Activated CD8-positive, alpha-beta T cell treated with anti-CD3 and anti-CD28 coated beads for 36 hours (primary cell): ENCODE results near the gene MEIS3. TPM values are rescaled to one million over a fixed set of nuclear protein-coding genes. Genes with fewer than 3 reads are reported as not detected.

Source experiments
- ATAC-seq: fragments of 200-7000 bp; cut with Tn5 transposase; one replicate; pipeline ENCODE4 v1.10.0; 2021; ENCODE audit warnings: mild to moderate bottlenecking, moderate library complexity
- CTCF ChIA-PET: fragments of 350-600 bp; sonication (Branson Sonifier 250); formaldehyde crosslinking; loops from one replicate; lab custom pipeline; 2021; ENCODE audit warnings: antibody characterized with exemption; lab: Charles Lee
- POLR2A ChIA-PET: fragments of 350-600 bp; sonication (Branson Sonifier 250); formaldehyde crosslinking; loops from one replicate; lab custom pipeline; 2021; ENCODE audit warnings: antibody characterized with exemption; lab: Charles Lee
- DNase-seq: peaks from one replicate; pipeline ENCODE4 v3.0.0-alpha.2; 2020
- H3K27ac Mint-ChIP-seq: one replicate; pipeline ENCODE4 v1.8.0; 2021; ENCODE audit warnings: mild to moderate bottlenecking, mixed read lengths
- H3K27me3 Mint-ChIP-seq: one replicate; pipeline ENCODE4 v1.8.0; 2021; ENCODE audit warnings: mixed read lengths
- H3K36me3 Mint-ChIP-seq: one replicate; pipeline ENCODE4 v1.8.0; 2021; ENCODE audit warnings: low read depth, mixed read lengths
- H3K4me1 Mint-ChIP-seq: one replicate; pipeline ENCODE4 v1.8.0; 2021; ENCODE audit warnings: low read depth, mixed read lengths
- H3K4me3 Mint-ChIP-seq: one replicate; pipeline ENCODE4 v1.8.0; 2021; ENCODE audit warnings: mild to moderate bottlenecking, moderate library complexity, mixed read lengths
- H3K9me3 Mint-ChIP-seq: one replicate; pipeline ENCODE4 v1.8.0; 2021; ENCODE audit warnings: mixed read lengths
- intact Hi-C: fragments of 100-400 bp; cut with micrococcal nuclease; formaldehyde crosslinking; loops from one replicate; pipeline ENCODE4 v1.10.0; 2022
- total RNA-seq, 2 experiments: library from RNA; stranded (reverse); gene quantifications; one replicate each; pipeline ENCODE4 v1.2.3, GENCODE V29; 2021
- TF ChIP-seq, protein P1 (sequence below): fragments of 200-600 bp; IDR thresholded peaks from one replicate; pipeline ENCODE4 v1.8.0; 2022; ENCODE audit warnings: antibody characterized with exemption, mild to moderate bottlenecking

Gene MEIS3
- total RNA-seq, 2 experiments from 2014 or later = not detected

DNA sequence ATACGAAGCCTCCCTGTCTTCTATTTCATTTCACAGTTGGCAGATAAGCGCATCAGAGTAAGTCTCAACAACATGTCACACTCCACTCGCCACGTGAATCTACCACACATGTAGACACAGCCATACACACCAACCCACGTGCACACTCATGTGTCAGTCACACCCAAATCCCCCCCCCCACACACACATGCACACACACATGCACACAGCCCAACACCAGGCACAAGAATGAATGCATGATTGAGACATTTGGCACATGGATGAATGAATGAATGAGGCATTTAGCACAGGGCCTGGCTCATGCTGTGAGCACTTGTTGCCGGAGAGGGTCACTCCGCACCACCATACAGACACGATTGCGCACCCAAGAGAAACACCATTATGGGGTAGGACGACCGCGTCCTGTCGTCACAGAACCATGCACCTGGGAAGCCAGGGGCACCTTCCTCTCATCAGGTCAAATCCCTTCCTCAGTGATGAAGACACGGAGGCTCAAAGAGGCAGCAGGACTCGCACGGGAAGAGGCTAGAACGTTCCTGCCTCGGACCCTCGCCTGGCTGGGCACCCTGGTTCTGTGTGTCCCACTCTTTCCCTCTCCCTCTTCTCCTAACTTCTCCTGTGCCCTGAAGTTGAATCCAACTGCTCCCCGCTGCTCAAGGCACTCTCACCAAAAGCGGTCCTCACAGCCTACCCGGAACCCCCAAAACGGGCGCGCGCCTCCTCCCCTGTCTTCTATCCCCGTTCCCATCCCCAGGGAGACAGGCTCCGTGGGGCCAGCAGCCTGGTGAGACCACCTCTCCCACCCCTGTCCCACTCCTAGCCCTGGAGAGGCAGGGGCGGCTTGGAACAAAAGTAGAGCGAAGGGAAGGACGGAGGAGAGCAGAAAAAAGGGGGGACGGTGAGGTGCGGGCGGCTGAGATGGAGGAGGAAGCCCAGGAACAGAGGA, 1.3 kb downstream of the MEIS3 start:
- Mint-ChIP-seq H3K27ac (no peak overlapping the region), H3K9me3 (no peaks in the 10 kb centered on the region), H3K36me3 (no peaks in the 10 kb centered on the region), H3K27me3 (peaks cover 72% of the 10 kb centered on the region), H3K4me3 (no peak overlapping the region), H3K4me1 (peaks cover 26% of the 10 kb centered on the region)
- TF ChIP-seq, protein P1, sequence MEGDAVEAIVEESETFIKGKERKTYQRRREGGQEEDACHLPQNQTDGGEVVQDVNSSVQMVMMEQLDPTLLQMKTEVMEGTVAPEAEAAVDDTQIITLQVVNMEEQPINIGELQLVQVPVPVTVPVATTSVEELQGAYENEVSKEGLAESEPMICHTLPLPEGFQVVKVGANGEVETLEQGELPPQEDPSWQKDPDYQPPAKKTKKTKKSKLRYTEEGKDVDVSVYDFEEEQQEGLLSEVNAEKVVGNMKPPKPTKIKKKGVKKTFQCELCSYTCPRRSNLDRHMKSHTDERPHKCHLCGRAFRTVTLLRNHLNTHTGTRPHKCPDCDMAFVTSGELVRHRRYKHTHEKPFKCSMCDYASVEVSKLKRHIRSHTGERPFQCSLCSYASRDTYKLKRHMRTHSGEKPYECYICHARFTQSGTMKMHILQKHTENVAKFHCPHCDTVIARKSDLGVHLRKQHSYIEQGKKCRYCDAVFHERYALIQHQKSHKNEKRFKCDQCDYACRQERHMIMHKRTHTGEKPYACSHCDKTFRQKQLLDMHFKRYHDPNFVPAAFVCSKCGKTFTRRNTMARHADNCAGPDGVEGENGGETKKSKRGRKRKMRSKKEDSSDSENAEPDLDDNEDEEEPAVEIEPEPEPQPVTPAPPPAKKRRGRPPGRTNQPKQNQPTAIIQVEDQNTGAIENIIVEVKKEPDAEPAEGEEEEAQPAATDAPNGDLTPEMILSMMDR = no peak
- intact Hi-C loops = no loop called here
- DNase-seq (no peak), ATAC-seq (no peak)
- CTCF ChIA-PET = interaction anchor here (1.1 kb wide), 1 partner anchor 15 kb away, joined by 3 read pairs; no protein-coding TSS in a partner anchor
- POLR2A ChIA-PET = no interaction called here

DNA sequence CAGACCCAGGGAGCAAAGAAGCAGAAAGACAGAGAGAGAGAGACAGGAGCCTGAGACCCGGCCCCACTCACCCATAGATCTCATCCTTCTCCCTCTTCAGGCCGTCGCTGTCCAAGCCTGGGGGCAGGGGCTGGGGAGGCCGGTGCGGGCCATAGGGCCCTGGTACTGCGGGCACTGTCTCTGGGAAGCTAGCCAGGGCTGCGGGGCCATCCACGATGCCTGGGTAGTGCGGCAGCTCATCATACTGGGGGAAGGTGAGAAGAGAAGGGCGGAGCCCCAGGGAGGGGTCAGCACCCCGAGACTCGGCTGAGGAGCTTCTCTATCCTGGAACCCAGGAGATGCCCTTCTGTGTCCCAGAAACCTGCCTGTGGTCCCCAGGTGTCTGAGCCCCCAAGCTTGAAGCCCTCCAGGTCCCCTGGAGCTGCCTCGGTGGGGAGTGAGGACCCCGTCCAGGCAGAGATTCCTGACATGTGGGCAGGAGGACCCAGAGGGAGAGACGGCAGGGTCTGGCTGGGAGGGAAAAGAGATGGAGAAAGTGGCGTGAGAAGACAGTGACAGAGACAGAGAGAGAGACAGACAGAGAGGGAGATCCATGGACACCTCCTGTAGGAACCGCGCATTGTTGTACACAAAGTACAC, 2.1 kb downstream of the MEIS3 start:
- Mint-ChIP-seq H3K9me3 (no peaks in the 10 kb centered on the region), H3K27ac (no peak overlapping the region), H3K27me3 (peaks cover 64% of the 10 kb centered on the region), H3K4me3 (no peak overlapping the region), H3K4me1 (peaks cover 22% of the 10 kb centered on the region), H3K36me3 (no peaks in the 10 kb centered on the region)
- ChIA-PET POLR2A (no interaction called here), CTCF (interaction anchor here (0.8 to 1.1 kb wide), 2 partner anchors 15 to 26 kb away, joined by 3 read pairs; no protein-coding TSS in a partner anchor)
- DNase-seq = no peak
- intact Hi-C loops = no loop called here
- TF ChIP-seq, protein P1 = no peak
- no peak for ATAC-seq

DNA sequence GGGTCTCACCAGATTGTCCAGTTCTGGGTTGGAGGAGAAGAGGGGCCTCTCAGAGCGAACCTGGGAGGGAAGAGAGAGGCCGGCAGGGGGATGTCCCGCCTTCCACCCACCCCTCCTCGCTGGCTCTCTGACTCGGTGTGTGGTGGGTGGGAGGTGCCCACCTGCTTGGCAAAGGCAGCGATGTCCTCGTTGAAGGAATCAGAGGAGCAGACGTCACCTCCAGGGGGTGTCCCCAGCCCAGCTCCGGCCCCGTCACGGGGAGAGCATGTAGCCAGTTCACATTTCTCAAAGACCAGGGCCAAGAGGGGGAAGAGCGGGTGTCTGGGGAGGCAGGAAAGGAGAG, 2.7 kb downstream of the MEIS3 start:
- ATAC-seq = no peak
- CTCF ChIA-PET = interaction anchor here (0.8 to 1.7 kb wide), 3 partner anchors 16 to 25 kb away, joined by 3 to 5 read pairs (median 3); no protein-coding TSS in a partner anchor
- H3K36me3 Mint-ChIP-seq = no peaks in the 10 kb centered on the region
- intact Hi-C loops = no loop called here
- H3K27ac Mint-ChIP-seq = no peak overlapping the region
- no peak for DNase-seq
- H3K9me3 Mint-ChIP-seq = no peaks in the 10 kb centered on the region
- peaks cover 20% of the 10 kb centered on the region for H3K4me1 Mint-ChIP-seq
- no peak overlapping the region for H3K4me3 Mint-ChIP-seq
- H3K27me3 Mint-ChIP-seq = peaks cover 60% of the 10 kb centered on the region
- POLR2A ChIA-PET = no interaction called here
- TF ChIP-seq, protein P1 = no peak

DNA sequence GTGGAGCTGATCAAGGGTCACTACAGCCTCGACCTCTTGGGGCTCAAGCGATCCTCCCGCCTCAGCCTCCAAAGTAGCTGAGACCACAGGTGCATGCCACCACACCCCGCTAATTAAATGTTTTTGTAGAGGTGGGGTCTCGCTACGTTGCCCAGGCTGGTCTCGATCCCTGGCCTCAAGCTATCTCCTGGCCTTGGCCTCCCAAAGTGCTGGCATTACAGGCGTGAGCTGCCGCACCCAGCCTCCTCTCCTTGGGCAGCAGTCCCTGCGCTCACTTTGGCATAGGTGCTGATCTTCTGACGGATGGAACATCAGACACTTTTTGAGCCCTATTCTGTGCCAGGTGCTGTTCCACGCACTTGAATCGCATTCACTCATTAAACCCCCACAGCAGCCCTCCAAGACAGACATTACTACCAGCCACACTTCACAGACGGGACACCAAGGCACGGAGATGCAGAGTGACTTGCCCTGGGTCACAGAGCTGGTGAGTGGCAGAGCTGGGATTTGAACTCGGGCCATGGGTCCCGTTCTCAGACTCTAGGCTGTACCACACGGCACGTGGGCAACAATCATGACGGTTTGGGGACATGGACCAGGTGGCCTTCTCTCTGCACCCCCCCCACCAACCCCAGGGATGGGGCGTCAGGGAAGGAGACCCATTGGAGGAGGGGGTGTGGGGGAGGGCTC, 3.2 kb downstream of the MEIS3 start:
- H3K27me3 Mint-ChIP-seq = peaks cover 55% of the 10 kb centered on the region
- H3K9me3 Mint-ChIP-seq = no peaks in the 10 kb centered on the region
- H3K4me1 Mint-ChIP-seq = peaks cover 17% of the 10 kb centered on the region
- intact Hi-C loops = no loop called here
- DNase-seq = no peak
- H3K36me3 Mint-ChIP-seq = no peaks in the 10 kb centered on the region
- no peak overlapping the region for H3K4me3 Mint-ChIP-seq
- CTCF ChIA-PET = interaction anchor here (1.7 kb wide), 1 partner anchor 21 kb away, joined by 5 read pairs; no protein-coding TSS in a partner anchor
- ATAC-seq = no peak
- H3K27ac Mint-ChIP-seq = no peak overlapping the region
- TF ChIP-seq, protein P1 = no peak
- POLR2A ChIA-PET = no interaction called here
